HepG2 (cell line): ENCODE measurements around the gene DDX46. TPM values are rescaled to one million over a fixed set of nuclear protein-coding genes. Genes with fewer than 3 reads are reported as not detected.

ENCODE experiments used
- ATAC-seq: fragments of 200-7000 bp; cut with Tn5 transposase; 3 replicates; pipeline ENCODE4 v1.9.1; 2020; ENCODE audit warnings: mild to moderate bottlenecking, moderate library complexity
- BruUV-seq: library from RNA; stranded (reverse); fragments of 400-500 nt; replicated peaks from 2 replicates; lab custom pipeline; 2021; lab: Mats Ljungman, UMichigan
- CTCF ChIA-PET: fragments of 300-600 bp; formaldehyde crosslinking; extraction: SDS; loops from one replicate; lab custom pipeline; 2021; ENCODE audit warnings: low total read pairs, inconsistent platforms, low intra/inter-chr PET ratio; lab: Yijun Ruan, JAX
- POLR2A ChIA-PET: fragments of 350-600 bp; sonication (Branson Sonifier 250); formaldehyde crosslinking; loops from one replicate; lab custom pipeline; 2020; ENCODE audit warnings: antibody characterized with exemption, inconsistent platforms; lab: Yijun Ruan, JAX
- DNase-seq: peaks from one replicate; pipeline ENCODE4 v3.0.0-alpha.2; 2015; ENCODE audit warnings: low spot score
- FAIRE-seq: peaks from 3 replicates; lab custom pipeline; 2011; peaks lifted over from hg19 to GRCh38; lab: Jason Lieb, UNC
- H2AFZ ChIP-seq: one replicate; pipeline ENCODE4 v1.6.1; 2011; ENCODE audit warnings: low read length, inconsistent platforms
- H3K27ac ChIP-seq: fragments of 300-600 bp; 3 replicates; pipeline ENCODE4 v1.8.0; 2011; ENCODE audit warnings: mixed run types, mild to moderate bottlenecking, mixed read lengths, low read length, inconsistent platforms; ENCODE audit not compliant: insufficient read depth; ENCODE audit errors: extremely low read length
- H3K27me3 ChIP-seq, 2 experiments: fragments of 200-600 bp in 1 of 2; 2 replicates in 1 of 2; 3 replicates in 1 of 2; pipeline versions ENCODE4 v1.6.0 to v1.8.0; 2011; ENCODE audit warnings: low read length in 2 of 2, mild to moderate bottlenecking in 2 of 2, moderate library complexity in 2 of 2, inconsistent platforms in 1 of 2; ENCODE audit not compliant: insufficient read depth in 2 of 2, control insufficient read depth in 1 of 2
- H3K36me3 ChIP-seq, 2 experiments: fragments of 200-600 bp in 1 of 2; replicated peaks in 1 of 2; 2 replicates in 1 of 2; 3 replicates in 1 of 2; pipeline versions ENCODE4 v1.5.1 to v1.8.0; 2011; ENCODE audit warnings: low read length in 2 of 2, inconsistent platforms in 1 of 2; ENCODE audit not compliant: insufficient read depth in 2 of 2, control insufficient read depth in 1 of 2
- H3K4me1 ChIP-seq: 2 replicates; pipeline ENCODE4 v1.5.1; 2012; ENCODE audit warnings: low read length, inconsistent platforms; ENCODE audit not compliant: insufficient read depth
- H3K4me2 ChIP-seq: 2 replicates; pipeline ENCODE4 v1.6.0; 2011; ENCODE audit warnings: low read depth, low read length, inconsistent platforms
- H3K4me3 ChIP-seq, 3 experiments: fragments of 200-600 bp in 1 of 3; sonication (generic), shearing (Covaris generic) in 1 of 3; replicated peaks in 1 of 3; 2 replicates each; pipeline ENCODE4 v1.5.1; 2011 to 2016; ENCODE audit warnings: low read length in 3 of 3, inconsistent platforms in 2 of 3, low read depth in 2 of 3, mild to moderate bottlenecking in 2 of 3, control low read depth in 1 of 3, mixed read lengths in 1 of 3; ENCODE audit not compliant: insufficient read depth in 1 of 3
- H3K79me2 ChIP-seq: one replicate; pipeline ENCODE4 v1.6.1; 2011; ENCODE audit warnings: low read length, inconsistent platforms; ENCODE audit not compliant: insufficient read depth
- H3K9ac ChIP-seq: 2 replicates; pipeline ENCODE4 v1.6.0; 2011; ENCODE audit warnings: mild to moderate bottlenecking, low read depth, low read length, inconsistent platforms; ENCODE audit not compliant: insufficient read depth
- H3K9me3 ChIP-seq: 2 replicates; pipeline ENCODE4 v1.5.1; 2012; ENCODE audit warnings: mild to moderate bottlenecking, low read length
- H4K20me1 ChIP-seq: 2 replicates; pipeline ENCODE4 v1.6.0; 2011; ENCODE audit warnings: inconsistent platforms, mild to moderate bottlenecking, low read length, moderate library complexity; ENCODE audit not compliant: insufficient read depth
- ARHGAP35 ChIP-seq: sonication (generic); formaldehyde crosslinking; IDR thresholded peaks from 2 replicates; pipeline ENCODE4 v1.9.0; 2022; ENCODE audit warnings: mild to moderate bottlenecking, inconsistent platforms, moderate library complexity, missing genetic modification reagents, borderline replicate concordance
- BRD4 ChIP-seq: sonication (generic); formaldehyde crosslinking; IDR thresholded peaks from 2 replicates; pipeline ENCODE4 v1.4.0; 2020; ENCODE audit warnings: missing genetic modification reagents
- CBFB ChIP-seq: sonication (generic); formaldehyde crosslinking; IDR thresholded peaks from 2 replicates; pipeline ENCODE4 v1.4.0; 2020; ENCODE audit warnings: missing genetic modification reagents
- HNRNPLL ChIP-seq: fragments of 200-400 bp; formaldehyde crosslinking; IDR thresholded peaks from 2 replicates; pipeline ENCODE4 v1.6.1; 2017; ENCODE audit warnings: mild to moderate bottlenecking, low read depth, low read length; ENCODE audit not compliant: poor library complexity, severe bottlenecking
- MAFF ChIP-seq: IDR thresholded peaks from 2 replicates; pipeline ENCODE4 v1.6.1; 2011; ENCODE audit warnings: low read depth, low read length, improper control_type of control experiment
- REXO4 ChIP-seq: sonication (generic); formaldehyde crosslinking; IDR thresholded peaks from 2 replicates; pipeline ENCODE4 v1.8.0; 2022; ENCODE audit warnings: missing genetic modification reagents, mild to moderate bottlenecking, borderline replicate concordance
- SCMH1 ChIP-seq: sonication (generic); formaldehyde crosslinking; IDR thresholded peaks from 2 replicates; pipeline ENCODE4 v1.9.0; 2021; ENCODE audit warnings: missing genetic modification reagents, mild to moderate bottlenecking, borderline replicate concordance
- TEAD3 ChIP-seq: optimal IDR thresholded peaks from 2 replicates; pipeline ENCODE3; 2016; ENCODE audit warnings: borderline replicate concordance
- TMF1 ChIP-seq: sonication (generic); formaldehyde crosslinking; IDR thresholded peaks from 2 replicates; pipeline ENCODE4 v1.8.1; 2022; ENCODE audit warnings: low read depth, missing genetic modification reagents
- YEATS2 ChIP-seq: sonication (generic); formaldehyde crosslinking; IDR thresholded peaks from 2 replicates; pipeline ENCODE4 v1.4.0; 2020; ENCODE audit warnings: missing genetic modification reagents, borderline replicate concordance
- ZBTB38 ChIP-seq: sonication (generic); formaldehyde crosslinking; IDR thresholded peaks from 2 replicates; pipeline ENCODE4 v1.5.1; 2020; ENCODE audit warnings: mild to moderate bottlenecking, missing genetic modification reagents
- ZNF263 ChIP-seq: sonication (generic); formaldehyde crosslinking; IDR thresholded peaks from 2 replicates; pipeline ENCODE4 v1.4.0; 2020; ENCODE audit warnings: missing genetic modification reagents
- ZNF274 ChIP-seq: sonication (generic); formaldehyde crosslinking; IDR thresholded peaks from 2 replicates; pipeline ENCODE4 v1.5.1; 2020; ENCODE audit warnings: mild to moderate bottlenecking, missing genetic modification reagents
- ZNF362 ChIP-seq: sonication (generic); formaldehyde crosslinking; IDR thresholded peaks from 2 replicates; pipeline ENCODE4 v1.4.0; 2020; ENCODE audit warnings: missing genetic modification reagents, mild to moderate bottlenecking, borderline replicate concordance
- ZNF441 ChIP-seq: sonication (generic); formaldehyde crosslinking; IDR thresholded peaks from 2 replicates; pipeline ENCODE4 v1.7.0; 2021; ENCODE audit warnings: missing genetic modification reagents, borderline replicate concordance
- ZNF513 ChIP-seq: sonication (generic); formaldehyde crosslinking; conservative IDR thresholded peaks from 2 replicates; pipeline ENCODE4 v1.5.0; 2020; ENCODE audit warnings: missing genetic modification reagents
- ZNF577 ChIP-seq: sonication (generic); formaldehyde crosslinking; IDR thresholded peaks from 2 replicates; pipeline ENCODE4 v1.4.0; 2020; ENCODE audit warnings: mild to moderate bottlenecking, low read depth, missing genetic modification reagents, borderline replicate concordance
- ZNF749 ChIP-seq: sonication (generic); formaldehyde crosslinking; IDR thresholded peaks from 2 replicates; pipeline ENCODE4 v1.8.0; 2022; ENCODE audit warnings: mild to moderate bottlenecking, missing genetic modification reagents, moderate library complexity, borderline replicate concordance
- WGBS: methylation state at CpG from one replicate; pipeline ENCODE4 v1.1.6; 2017; ENCODE audit warnings: low lambda C conversion rate; 5-methylcytosine and 5-hydroxymethylcytosine counted together
- in situ Hi-C: cut with HindIII; loops from 2 replicates; pipeline ENCODE4 v1.10.0; 2017; ENCODE audit warnings: low pct_unique_long_range_greater_than_20kb; ENCODE audit not compliant: extremely low pct_ligation_motif_present
- intact Hi-C: fragments of 100-400 bp; cut with micrococcal nuclease; formaldehyde crosslinking; loops from one replicate; pipeline ENCODE4 v1.10.0; 2022; ENCODE audit not compliant: unreplicated experiment
- polyA plus RNA-seq, 8 experiments: library from polyadenylated mRNA; depleted of rRNA in 3 of 8; stranded (reverse) in 7 of 8; unstranded in 1 of 8; fragments of >200 nt; fragmentation: Illumina TruSeq in 4 of 8; extraction: Trizol in 4 of 8; gene quantifications; 2 replicates each; pipeline versions ENCODE4 v1.2.1 to v1.2.3, GENCODE V29; 2011 to 2016; ENCODE audit warnings: low read depth in 4 of 8, missing spikeins in 1 of 8, mixed read lengths in 1 of 8; ENCODE audit not compliant: insufficient read depth in 1 of 8
- total RNA-seq, 5 experiments: library from RNA; depleted of rRNA; stranded (reverse); fragments of >200 nt; fragmentation: Illumina TruSeq; extraction: Trizol; gene quantifications; 2 replicates each; pipeline ENCODE4 v1.2.3, GENCODE V29; 2016; ENCODE audit warnings: low read depth in 1 of 5

DDX46 gene
- total and polyA plus RNA-seq, 2 of the 13 experiments (the other 11 are each of a cell fraction or from before 2014, with no cell fraction given), result 27.3 to 59.3 TPM

- ChIA-PET POLR2A (no interaction called here), CTCF (no interaction called here)
- H3K36me3 ChIP-seq, result peaks cover 21 to 76% of the 10 kb centered on the region in 2 experiments; a peak in 4 of 5 replicates
- H3K9ac ChIP-seq, result no peak overlapping the region
- no peak overlapping the region for H2AFZ ChIP-seq
- FAIRE-seq (no peak), ATAC-seq (no peak), DNase-seq (no peak)
- in situ Hi-C loops, result no loop called here
- 94% methylated on average over 7 of the region's 7 CpGs for WGBS
- no peaks in the 10 kb centered on the region for H4K20me1 ChIP-seq
- H3K9me3 ChIP-seq, result no peaks in the 10 kb centered on the region
- no peak for TF ChIP-seq MAFF
- TF ChIP-seq CBFB (CRISPR knock-in tag), result no peak
- no peak for TF ChIP-seq ZBTB38 (CRISPR knock-in tag)
- no peak for TF ChIP-seq ZNF274
- no peak for TF ChIP-seq YEATS2 (CRISPR knock-in tag)
- no peak for TF ChIP-seq ZNF362
- TF ChIP-seq TMF1 (CRISPR knock-in tag), result no peak
- no peak for TF ChIP-seq ZNF577 (CRISPR knock-in tag)
- TF ChIP-seq ZNF513, result no peak
- TF ChIP-seq ZNF441 (CRISPR knock-in tag), result no peak
- TF ChIP-seq BRD4 (CRISPR knock-in tag), result no peak
- TF ChIP-seq SCMH1 (CRISPR knock-in tag), result no peak
- TF ChIP-seq ARHGAP35 (CRISPR knock-in tag), result no peak
- no peak for TF ChIP-seq ZNF749 (CRISPR knock-in tag)
- TF ChIP-seq TEAD3 (CRISPR knock-in tag), result no peak
- no peak for TF ChIP-seq REXO4 (CRISPR knock-in tag)
- TF ChIP-seq ZNF263 (CRISPR knock-in tag), result no peak
- TF ChIP-seq HNRNPLL, result no peak
- H3K4me2 ChIP-seq, result no peak overlapping the region
- intact Hi-C loops, result no loop called here
- no peak overlapping the region for H3K27ac ChIP-seq
- no peaks in the 10 kb centered on the region for H3K79me2 ChIP-seq
- BruUV-seq, result no TSS peak
- H3K4me3 ChIP-seq, result no peak overlapping the region
- no peaks in the 10 kb centered on the region for H3K4me1 ChIP-seq
- no peaks in the 10 kb centered on the region for H3K27me3 ChIP-seq
These were observed 63.3 kb downstream of the DDX46 start for GRCh38 chr5:134821841-134822240.
